Body of pancreas (tissue), 4 donors: ENCODE data around the gene PCBP3.

Source experiments
- POLR2A ChIP-seq, 3 donors: fragments of 450-650 bp; IDR thresholded peaks; one replicate each; pipeline ENCODE4 v1.6.1; 2016; ENCODE audit warnings: antibody characterized with exemption in 3 of 3, mild to moderate bottlenecking in 2 of 3
- TF ChIP-seq, protein P1 (sequence below), 7 experiments: fragments of 450-650 bp in 4 of 7; fragments of 200-600 bp in 3 of 7; sonication (generic) in 3 of 7; IDR thresholded peaks; one replicate each; pipeline ENCODE4 v1.5.1; 2016 to 2019; ENCODE audit warnings: antibody characterized with exemption in 7 of 7

DNA sequence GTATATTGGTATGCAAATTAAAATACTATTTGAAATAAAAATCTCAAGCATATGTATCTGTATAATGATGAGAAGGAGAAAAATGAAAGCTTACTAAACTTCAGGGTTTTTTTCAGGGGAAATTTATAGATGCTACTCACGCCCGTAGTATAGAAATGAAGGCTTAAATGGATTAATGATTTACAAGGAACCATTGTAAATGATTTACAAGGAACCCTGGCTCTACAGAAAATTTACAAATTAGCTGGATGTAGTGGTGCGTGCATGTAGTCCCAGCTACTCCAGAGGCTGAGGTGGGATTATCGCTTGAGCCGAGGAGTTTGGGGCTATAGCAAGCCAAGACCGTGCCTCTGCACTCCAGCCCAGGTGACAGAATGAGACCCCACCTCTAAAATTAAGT, 150.5 kb downstream of the PCBP3 start:
- TF ChIP-seq, protein P1, sequence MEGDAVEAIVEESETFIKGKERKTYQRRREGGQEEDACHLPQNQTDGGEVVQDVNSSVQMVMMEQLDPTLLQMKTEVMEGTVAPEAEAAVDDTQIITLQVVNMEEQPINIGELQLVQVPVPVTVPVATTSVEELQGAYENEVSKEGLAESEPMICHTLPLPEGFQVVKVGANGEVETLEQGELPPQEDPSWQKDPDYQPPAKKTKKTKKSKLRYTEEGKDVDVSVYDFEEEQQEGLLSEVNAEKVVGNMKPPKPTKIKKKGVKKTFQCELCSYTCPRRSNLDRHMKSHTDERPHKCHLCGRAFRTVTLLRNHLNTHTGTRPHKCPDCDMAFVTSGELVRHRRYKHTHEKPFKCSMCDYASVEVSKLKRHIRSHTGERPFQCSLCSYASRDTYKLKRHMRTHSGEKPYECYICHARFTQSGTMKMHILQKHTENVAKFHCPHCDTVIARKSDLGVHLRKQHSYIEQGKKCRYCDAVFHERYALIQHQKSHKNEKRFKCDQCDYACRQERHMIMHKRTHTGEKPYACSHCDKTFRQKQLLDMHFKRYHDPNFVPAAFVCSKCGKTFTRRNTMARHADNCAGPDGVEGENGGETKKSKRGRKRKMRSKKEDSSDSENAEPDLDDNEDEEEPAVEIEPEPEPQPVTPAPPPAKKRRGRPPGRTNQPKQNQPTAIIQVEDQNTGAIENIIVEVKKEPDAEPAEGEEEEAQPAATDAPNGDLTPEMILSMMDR (IDR thresholded peaks at IDR 0.05) = no peak
- no peak for TF ChIP-seq POLR2A (IDR thresholded peaks at IDR 0.05)
